WTC11 (cell line): Measurements from ENCODE around the gene CHRNB4.

Experiments
- ATF3 ChIP-seq: sonication (generic); formaldehyde crosslinking; conservative IDR thresholded peaks from 2 replicates; pipeline ENCODE4 v1.8.1; 2022; ENCODE audit warnings: mild to moderate bottlenecking, missing genetic modification reagents
- CBFB ChIP-seq: sonication (generic); formaldehyde crosslinking; IDR thresholded peaks from 2 replicates; pipeline ENCODE4 v1.8.1; 2022; ENCODE audit warnings: mild to moderate bottlenecking, low read depth, missing genetic modification reagents
- CREM ChIP-seq: sonication (generic); formaldehyde crosslinking; IDR thresholded peaks from 2 replicates; pipeline ENCODE4 v1.8.1; 2022; ENCODE audit warnings: mild to moderate bottlenecking, missing genetic modification reagents, moderate library complexity
- CTCF ChIP-seq: fragments of 200-600 bp; IDR thresholded peaks from 2 replicates; pipeline ENCODE4 v1.8.0; 2022; ENCODE audit warnings: antibody characterized with exemption
- ESRRA ChIP-seq: sonication (generic); formaldehyde crosslinking; IDR thresholded peaks from 2 replicates; pipeline ENCODE4 v1.8.1; 2022; ENCODE audit warnings: mild to moderate bottlenecking, missing genetic modification reagents, borderline replicate concordance
- FOXP1 ChIP-seq: sonication (generic); formaldehyde crosslinking; IDR thresholded peaks from 2 replicates; pipeline ENCODE4 v1.8.0; 2022; ENCODE audit warnings: missing genetic modification reagents, mild to moderate bottlenecking, moderate library complexity, borderline replicate concordance
- SMAD3 ChIP-seq: sonication (generic); formaldehyde crosslinking; IDR thresholded peaks from 2 replicates; pipeline ENCODE4 v1.8.0; 2022; ENCODE audit warnings: missing genetic modification reagents, mild to moderate bottlenecking, borderline replicate concordance
- STAT6 ChIP-seq: sonication (generic); formaldehyde crosslinking; conservative IDR thresholded peaks from 2 replicates; pipeline ENCODE4 v1.8.1; 2023; ENCODE audit warnings: mild to moderate bottlenecking, low read depth, missing genetic modification reagents, moderate library complexity
- TF ChIP-seq, protein P1 (sequence below): fragments of 250-450 bp; sonication (Bioruptor Pico); IDR thresholded peaks from 2 replicates; pipeline ENCODE4 v1.9.0; 2021; ENCODE audit warnings: mild to moderate bottlenecking
- TF ChIP-seq, protein P2 (sequence below): sonication (generic); formaldehyde crosslinking; IDR thresholded peaks from 2 replicates; pipeline ENCODE4 v1.8.0; 2022; ENCODE audit warnings: mild to moderate bottlenecking, missing genetic modification reagents
- TF ChIP-seq, protein P3 (sequence below): sonication (generic); formaldehyde crosslinking; IDR thresholded peaks from 2 replicates; pipeline ENCODE4 v1.8.0; 2022; ENCODE audit warnings: mild to moderate bottlenecking, missing genetic modification reagents

DNA sequence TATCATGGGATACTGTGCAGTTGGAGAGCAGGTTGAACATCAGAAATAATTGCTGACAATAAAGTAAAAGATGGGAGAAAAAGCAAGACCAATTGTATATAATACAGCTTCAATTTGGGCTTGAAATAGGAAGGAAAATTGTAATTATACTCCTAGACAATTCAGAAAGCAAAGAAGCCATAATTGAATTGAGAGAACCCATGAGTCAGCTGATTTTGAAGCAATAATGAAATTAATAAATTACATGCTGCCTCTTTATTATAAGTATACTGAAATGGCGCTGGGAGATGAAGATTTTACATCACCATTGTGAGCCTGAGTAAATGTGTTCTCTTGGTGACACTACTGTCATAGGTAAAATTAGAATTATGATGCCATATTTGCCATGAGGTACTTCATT lies 43.4 kb downstream of the CHRNB4 start:
- TF ChIP-seq CTCF (no peak), ATF3 (CRISPR knock-in tag) (no peak), SMAD3 (CRISPR knock-in tag) (no peak), CBFB (no peak), ESRRA (CRISPR knock-in tag) (no peak), FOXP1 (CRISPR knock-in tag) (no peak), STAT6 (CRISPR knock-in tag) (no peak), CREM (CRISPR knock-in tag) (no peak)
- TF ChIP-seq, protein P1, sequence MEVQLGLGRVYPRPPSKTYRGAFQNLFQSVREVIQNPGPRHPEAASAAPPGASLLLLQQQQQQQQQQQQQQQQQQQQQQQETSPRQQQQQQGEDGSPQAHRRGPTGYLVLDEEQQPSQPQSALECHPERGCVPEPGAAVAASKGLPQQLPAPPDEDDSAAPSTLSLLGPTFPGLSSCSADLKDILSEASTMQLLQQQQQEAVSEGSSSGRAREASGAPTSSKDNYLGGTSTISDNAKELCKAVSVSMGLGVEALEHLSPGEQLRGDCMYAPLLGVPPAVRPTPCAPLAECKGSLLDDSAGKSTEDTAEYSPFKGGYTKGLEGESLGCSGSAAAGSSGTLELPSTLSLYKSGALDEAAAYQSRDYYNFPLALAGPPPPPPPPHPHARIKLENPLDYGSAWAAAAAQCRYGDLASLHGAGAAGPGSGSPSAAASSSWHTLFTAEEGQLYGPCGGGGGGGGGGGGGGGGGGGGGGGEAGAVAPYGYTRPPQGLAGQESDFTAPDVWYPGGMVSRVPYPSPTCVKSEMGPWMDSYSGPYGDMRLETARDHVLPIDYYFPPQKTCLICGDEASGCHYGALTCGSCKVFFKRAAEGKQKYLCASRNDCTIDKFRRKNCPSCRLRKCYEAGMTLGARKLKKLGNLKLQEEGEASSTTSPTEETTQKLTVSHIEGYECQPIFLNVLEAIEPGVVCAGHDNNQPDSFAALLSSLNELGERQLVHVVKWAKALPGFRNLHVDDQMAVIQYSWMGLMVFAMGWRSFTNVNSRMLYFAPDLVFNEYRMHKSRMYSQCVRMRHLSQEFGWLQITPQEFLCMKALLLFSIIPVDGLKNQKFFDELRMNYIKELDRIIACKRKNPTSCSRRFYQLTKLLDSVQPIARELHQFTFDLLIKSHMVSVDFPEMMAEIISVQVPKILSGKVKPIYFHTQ (CRISPR knock-in tag) = no peak
- TF ChIP-seq, protein P2, sequence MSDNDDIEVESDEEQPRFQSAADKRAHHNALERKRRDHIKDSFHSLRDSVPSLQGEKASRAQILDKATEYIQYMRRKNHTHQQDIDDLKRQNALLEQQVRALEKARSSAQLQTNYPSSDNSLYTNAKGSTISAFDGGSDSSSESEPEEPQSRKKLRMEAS = no peak
- TF ChIP-seq, protein P3, sequence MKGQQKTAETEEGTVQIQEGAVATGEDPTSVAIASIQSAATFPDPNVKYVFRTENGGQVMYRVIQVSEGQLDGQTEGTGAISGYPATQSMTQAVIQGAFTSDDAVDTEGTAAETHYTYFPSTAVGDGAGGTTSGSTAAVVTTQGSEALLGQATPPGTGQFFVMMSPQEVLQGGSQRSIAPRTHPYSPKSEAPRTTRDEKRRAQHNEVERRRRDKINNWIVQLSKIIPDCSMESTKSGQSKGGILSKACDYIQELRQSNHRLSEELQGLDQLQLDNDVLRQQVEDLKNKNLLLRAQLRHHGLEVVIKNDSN (CRISPR knock-in tag) = no peak
